NK-92 treated with Interleukin-12 subunit alpha and Interleukin-12 subunit beta, amount 100 ng/mL, for 24 hours (cell line): ENCODE results near the gene GMFB.
"Not testable (repeated sequence)": the region's sequence is repeated elsewhere in the genome, so short reads cannot be mapped to it uniquely, and the experiment has no call there.

ENCODE experiments used
- DNase-seq: peaks from one replicate; lab custom pipeline; 2025; lab: John Stamatoyannopoulos, UW

The GMFB gene

GRCh38 chr14:54458536-54458935 is 30.2 kb downstream of the GMFB start:
- not testable (repeated sequence) for DNase-seq

GRCh38 chr14:54457609-54457996 is 31.2 kb downstream of the GMFB start:
- DNase-seq = no peak

- DNase-seq = not testable (repeated sequence)
These were observed 31.8 kb downstream of the GMFB start for GRCh38 chr14:54456820-54457608.

- DNase-seq = no peak
These were observed 33.4 kb downstream of the GMFB start for GRCh38 chr14:54455363-54455762.

- not testable (repeated sequence) for DNase-seq
These were observed 34.8 kb downstream of the GMFB start for GRCh38 chr14:54453990-54454389.

- no peak for DNase-seq
These were observed 35.5 kb downstream of the GMFB start for GRCh38 chr14:54453252-54453651.

GRCh38 chr14:54451961-54452360 is 36.8 kb downstream of the GMFB start:
- no peak for DNase-seq

GRCh38 chr14:54451121-54451601 is 37.6 kb downstream of the GMFB start:
- DNase-seq = no peak

DNA sequence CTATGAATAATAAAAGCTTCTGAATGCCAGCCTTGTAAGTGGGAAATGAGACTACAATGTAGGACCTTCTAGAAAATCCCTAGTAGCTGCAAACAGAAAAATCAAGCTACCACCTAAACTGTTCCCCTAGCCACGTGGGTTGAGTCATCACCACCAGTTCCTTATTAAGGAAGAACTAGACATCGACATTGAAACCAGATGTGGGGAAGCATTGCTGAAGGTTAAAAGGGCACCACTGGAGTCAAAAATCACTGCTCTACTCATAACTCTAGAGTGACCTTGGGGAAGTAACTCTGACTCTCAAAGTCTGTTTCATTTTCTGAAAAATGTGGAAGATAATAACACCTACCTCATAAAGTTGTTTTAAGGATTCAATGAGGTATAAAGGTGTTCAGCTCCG is 38.2 kb downstream of the GMFB start:
- DNase-seq = no peak

- peak; percentile 19 for DNase-seq
These were observed 41.5 kb downstream of the GMFB start for GRCh38 chr14:54447231-54447692.

- no peak for DNase-seq
These were observed 42.6 kb downstream of the GMFB start for GRCh38 chr14:54446161-54446693.

- DNase-seq = no peak
These were observed 44.1 kb downstream of the GMFB start for GRCh38 chr14:54444681-54445080.

- no peak for DNase-seq
These were observed 44.8 kb downstream of the GMFB start for GRCh38 chr14:54443981-54444380.

DNA sequence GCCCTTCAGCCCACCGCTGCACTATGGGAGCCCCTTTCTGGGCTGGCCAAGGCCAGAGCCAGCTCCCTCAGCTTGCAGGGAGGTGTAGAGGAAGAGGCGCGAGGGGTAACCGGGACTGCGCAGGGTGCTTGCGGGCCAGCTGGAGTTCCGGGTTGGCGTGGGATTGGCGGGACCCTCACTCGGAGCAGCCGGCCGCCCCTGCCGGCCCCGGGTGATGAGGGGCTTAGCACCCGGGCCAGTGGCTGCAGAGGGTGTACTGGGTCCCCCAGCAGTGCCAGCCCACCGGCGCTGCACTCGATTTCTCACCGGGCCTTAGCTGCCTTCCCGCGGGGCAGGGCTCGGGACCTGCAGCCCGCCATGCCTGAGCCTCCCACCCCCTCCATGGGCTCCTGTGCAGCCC is 45.8 kb downstream of the GMFB start:
- not testable (repeated sequence) for DNase-seq

DNA sequence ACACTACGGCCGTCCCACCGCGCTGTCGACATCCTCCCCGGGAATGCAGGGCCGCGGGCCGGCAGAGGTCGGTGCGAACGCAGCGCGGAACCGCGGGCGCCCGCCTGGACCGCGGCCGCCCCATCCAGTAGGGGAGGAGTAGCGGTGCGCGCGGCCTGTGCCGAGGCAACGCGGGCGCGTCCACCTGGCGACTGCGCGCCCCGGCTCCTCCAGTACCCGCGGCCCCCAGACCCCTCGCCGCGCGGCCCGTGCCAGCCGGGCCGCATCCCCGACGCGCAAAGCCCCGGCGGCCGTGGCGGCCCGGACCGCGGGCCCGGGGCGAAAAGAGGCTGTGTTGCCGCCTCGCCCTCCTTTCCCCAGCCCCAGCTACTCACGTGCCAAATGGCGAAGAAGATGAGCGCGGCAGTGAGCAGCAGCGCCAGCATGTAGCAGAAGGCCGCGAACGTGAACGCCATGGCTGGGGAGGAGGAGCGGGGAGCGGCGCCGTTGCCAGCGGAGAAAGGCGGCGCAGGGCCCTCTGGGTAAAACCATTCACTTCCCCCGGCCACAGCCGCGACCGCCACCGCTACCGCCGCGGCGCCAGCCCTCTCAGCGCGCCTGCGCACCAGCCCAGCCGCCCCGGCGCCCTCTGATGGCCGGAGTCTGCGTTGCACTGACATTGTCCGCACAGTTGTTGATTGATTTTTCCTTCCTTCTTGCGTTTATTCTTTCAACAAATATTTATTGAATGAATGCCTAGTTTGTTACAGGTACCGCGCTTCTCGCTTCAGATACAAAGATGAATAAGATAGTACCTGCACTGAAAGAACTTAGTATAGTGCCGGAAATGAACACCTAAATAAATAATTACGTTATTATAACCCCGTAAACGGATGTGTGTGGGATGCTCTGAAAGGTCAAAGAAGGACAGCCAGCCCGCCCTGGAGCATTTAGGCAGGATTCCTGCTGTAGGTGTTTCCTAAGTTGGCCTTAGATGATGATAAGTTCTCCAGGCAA is 47.6 kb downstream of the GMFB start, which contains the start of gene CNIH1:
Gene CNIH1 (minus strand): TSS at position 502 of the 996 bp plus-strand sequence. CDS start 47 bp downstream, at position 455.
- peak; percentile 86 for DNase-seq

- DNase-seq = no peak
These were observed 48.3 kb downstream of the GMFB start for GRCh38 chr14:54440476-54440872.

DNA sequence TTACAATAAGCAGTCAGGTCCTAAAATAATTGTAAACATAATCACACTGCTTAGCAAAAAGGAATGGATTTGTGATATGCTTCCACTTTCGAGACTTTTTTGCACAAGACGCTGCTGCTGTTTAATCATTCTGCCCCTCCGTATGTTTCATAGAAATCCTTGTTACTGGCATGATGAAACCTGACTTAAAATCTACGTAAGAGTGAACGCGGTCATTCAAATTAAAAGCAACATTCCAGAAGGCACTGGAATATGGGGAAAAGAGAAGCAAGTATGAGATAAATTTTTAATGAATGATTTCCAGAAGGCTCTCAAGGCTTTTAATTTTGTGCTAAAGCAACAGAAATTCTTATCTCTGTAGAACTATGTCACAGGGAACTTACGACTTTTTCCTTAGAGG is 48.7 kb downstream of the GMFB start:
- no peak for DNase-seq

DNA sequence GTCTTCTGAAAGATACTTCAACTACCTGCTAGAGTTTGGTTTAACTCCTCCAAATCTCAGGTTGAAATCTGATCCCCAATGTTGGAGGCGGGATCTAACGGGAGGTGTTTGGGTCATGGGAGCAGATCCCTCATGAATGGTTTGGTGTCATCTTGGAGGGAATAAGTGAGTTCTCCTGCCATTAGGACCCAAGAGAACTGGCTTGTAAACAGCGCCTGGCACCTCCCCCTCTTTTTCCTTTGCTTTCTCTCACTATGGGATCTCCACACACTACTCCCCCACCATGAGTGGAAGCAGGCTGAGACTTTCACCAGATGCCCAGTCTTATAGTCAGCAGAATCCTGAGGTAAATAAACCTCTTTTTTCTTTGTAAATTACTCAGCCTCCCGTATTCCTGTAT is 50.1 kb downstream of the GMFB start:
- DNase-seq = no peak

DNA sequence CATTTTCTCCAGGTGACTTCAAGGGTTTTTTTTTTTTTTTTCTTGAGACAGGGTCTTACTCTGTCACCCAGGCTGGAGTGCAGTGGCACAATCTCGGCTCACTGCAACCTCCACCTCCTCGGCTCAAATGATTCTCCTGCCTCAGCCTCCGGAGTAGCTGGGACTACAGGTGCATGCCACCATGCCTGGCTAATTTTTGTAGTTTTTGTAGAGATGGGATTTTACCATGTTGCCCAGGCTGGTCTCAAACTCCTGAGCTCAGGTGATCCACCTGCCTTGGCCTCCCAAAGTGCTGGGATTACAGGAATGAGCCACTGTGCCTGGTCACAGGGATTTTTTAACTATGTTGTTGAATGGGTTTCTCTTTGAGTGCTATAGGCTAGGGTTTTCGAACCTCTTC is 50.8 kb downstream of the GMFB start:
- DNase-seq = not testable (repeated sequence)

- DNase-seq = no peak
These were observed 53.2 kb downstream of the GMFB start for GRCh38 chr14:54435500-54435981.

DNA sequence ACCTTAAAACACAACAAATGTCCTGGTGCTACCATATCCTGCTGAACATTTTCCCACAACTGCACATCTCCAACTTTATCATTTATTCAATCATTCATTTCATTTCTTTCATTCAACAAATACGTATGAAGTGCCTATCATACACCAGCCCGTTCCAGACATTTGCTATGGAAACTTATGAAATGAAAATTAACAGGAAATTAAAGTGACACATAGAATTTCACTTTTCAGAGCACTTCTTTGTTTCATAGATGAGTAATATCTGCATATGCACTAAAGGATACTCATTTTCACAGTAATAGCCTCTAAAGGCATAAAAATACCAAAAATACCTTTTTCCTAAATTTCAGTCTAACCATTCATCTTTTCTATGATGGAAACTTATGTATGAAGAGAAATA is 60.3 kb downstream of the GMFB start:
- DNase-seq = no peak

GRCh38 chr14:54427871-54428270 is 60.9 kb downstream of the GMFB start:
- DNase-seq = no peak
